Measurements from ENCODE around the gene USF1. TPM values are rescaled to one million over a fixed set of nuclear protein-coding genes. Genes with fewer than 3 reads are reported as not detected.
A peak's percentile ranks its signal among the peaks of the same experiment; 100 is the strongest.

The USF1 gene
- total and polyA plus RNA-seq, 11 donors, result 20.2 to 51.1 (median 30.7) TPM

DNA sequence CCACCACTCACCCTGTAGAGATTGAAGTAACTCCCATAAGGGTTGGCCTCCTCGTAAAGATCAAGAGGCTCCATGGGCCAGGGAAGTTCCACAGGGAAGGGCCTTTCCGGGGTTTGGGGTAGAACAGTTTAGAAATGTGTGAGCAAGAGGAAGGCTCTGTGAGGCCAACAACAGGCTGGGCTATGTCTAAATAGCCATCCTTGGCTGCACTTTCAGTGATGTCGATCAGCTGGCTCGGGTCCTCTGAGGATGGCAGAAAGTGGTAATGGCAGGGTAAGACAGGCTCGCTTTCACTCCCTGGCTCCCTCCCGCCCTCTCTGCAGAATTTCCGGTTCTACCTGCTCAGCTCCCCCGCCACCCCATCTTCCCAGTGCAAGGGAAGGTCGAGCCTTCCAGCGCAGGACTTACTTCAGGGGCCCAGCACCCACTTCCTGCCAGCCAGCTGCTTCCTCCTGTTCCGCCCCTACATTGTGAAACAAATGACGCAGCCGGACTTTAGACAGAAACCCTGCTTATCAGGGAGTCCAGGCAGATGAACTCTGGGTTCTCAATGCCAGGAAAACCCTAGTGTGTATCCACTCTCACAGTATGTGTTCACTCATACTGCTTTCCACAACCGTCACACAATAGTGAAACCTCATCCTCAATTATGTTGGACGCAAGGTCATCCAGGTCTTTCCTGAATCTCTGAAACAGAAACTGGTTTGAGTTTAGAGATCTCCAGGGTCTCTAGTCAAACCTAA, 32.1 kb downstream of the USF1 start:
- no peaks in the 10 kb centered on the region for H3K27me3 ChIP-seq
- no peaks in the 10 kb centered on the region for H3K9me3 ChIP-seq
- ATAC-seq (peak; percentile 94 to 97 (median 96)), DNase-seq (peak; percentile 84 to 89 (median 87))
- no peaks in the 10 kb centered on the region for H3K36me3 ChIP-seq
- peaks cover 0 to 66% (median 21%) of the 10 kb centered on the region in 12 donors for H3K4me1 ChIP-seq
- intact Hi-C loops (cut with DNase I), result no loop called here
- 40 to 57% (median 48%) methylated on average over 15 of the region's 15 CpGs for WGBS, 4 donors
- H3K4me3 ChIP-seq, result peak overlapping the region in 9 of 12 donors; percentile 22 to 47 (median 31)
- peak overlapping the region; percentile 75 to 96 (median 82) for H3K27ac ChIP-seq
- TF ChIP-seq POLR2A (IDR thresholded peaks at IDR 0.05), result peak in 1 of 2 donors; percentile 23
- TF ChIP-seq, protein P1, sequence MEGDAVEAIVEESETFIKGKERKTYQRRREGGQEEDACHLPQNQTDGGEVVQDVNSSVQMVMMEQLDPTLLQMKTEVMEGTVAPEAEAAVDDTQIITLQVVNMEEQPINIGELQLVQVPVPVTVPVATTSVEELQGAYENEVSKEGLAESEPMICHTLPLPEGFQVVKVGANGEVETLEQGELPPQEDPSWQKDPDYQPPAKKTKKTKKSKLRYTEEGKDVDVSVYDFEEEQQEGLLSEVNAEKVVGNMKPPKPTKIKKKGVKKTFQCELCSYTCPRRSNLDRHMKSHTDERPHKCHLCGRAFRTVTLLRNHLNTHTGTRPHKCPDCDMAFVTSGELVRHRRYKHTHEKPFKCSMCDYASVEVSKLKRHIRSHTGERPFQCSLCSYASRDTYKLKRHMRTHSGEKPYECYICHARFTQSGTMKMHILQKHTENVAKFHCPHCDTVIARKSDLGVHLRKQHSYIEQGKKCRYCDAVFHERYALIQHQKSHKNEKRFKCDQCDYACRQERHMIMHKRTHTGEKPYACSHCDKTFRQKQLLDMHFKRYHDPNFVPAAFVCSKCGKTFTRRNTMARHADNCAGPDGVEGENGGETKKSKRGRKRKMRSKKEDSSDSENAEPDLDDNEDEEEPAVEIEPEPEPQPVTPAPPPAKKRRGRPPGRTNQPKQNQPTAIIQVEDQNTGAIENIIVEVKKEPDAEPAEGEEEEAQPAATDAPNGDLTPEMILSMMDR (IDR thresholded peaks at IDR 0.05), result no peak

DNA sequence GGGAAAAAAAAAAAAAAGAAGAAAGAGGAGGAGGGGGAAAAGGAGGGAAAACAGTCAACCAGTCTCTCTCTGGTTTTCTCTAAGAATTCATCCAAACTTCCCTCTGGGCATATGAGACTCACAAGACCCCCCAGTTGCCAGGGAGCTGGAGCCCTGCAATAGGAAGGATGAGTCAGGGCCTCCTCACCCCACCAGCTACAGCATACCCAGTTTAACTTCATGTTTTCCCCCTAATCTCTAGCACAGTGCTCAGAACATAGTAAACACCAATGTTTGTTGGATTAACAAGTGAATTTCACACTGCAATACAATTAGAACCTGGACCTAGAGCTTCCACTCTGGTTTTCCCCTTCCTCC, 32.7 kb downstream of the USF1 start:
- H3K27ac ChIP-seq, result peak overlapping the region; percentile 75 to 96 (median 82)
- ATAC-seq, result peak in 3 of 4 donors; percentile 8 to 27 (median 15)
- no peak for DNase-seq
- intact Hi-C loops (cut with DNase I), result no loop called here
- H3K4me3 ChIP-seq, result peak overlapping the region in 7 of 12 donors; percentile 22 to 47 (median 31)
- H3K27me3 ChIP-seq, result no peaks in the 10 kb centered on the region
- H3K4me1 ChIP-seq, result peaks cover 0 to 63% (median 18%) of the 10 kb centered on the region in 12 donors
- H3K9me3 ChIP-seq, result no peaks in the 10 kb centered on the region
- H3K36me3 ChIP-seq, result no peaks in the 10 kb centered on the region
- TF ChIP-seq, protein P1 (IDR thresholded peaks at IDR 0.05), result no peak
- TF ChIP-seq POLR2A (IDR thresholded peaks at IDR 0.05), result no peak

DNA sequence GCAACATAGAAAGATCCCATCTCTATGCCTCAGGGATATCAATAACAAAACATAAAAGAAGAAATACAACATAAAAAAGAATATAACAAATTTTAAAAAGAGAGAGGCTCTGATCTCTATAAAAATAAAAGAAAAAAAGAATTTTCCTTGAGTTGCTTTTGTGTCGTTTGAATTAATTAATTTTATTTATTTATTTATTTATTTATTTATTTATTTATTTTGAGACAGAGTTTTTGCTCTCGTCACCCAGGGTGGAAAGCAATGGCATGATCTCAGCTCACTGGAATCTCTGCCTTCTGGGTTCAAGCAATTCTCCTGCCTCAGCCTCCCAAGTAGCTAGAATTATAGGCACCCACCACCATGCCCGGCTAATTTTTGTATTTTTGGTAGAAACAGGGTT, 33.4 kb downstream of the USF1 start:
- ATAC-seq, result no peak
- no peaks in the 10 kb centered on the region for H3K36me3 ChIP-seq
- DNase-seq, result no peak
- no peak overlapping the region for H3K4me3 ChIP-seq
- no peaks in the 10 kb centered on the region for H3K27me3 ChIP-seq
- peak overlapping the region in 10 of 12 donors; percentile 75 to 96 (median 83) for H3K27ac ChIP-seq
- 91 to 99% (median 93%) methylated on average over 3 of the region's 3 CpGs for WGBS, 4 donors
- no peak for TF ChIP-seq POLR2A (IDR thresholded peaks at IDR 0.05)
- TF ChIP-seq, protein P1 (IDR thresholded peaks at IDR 0.05), result no peak
- H3K9me3 ChIP-seq, result no peaks in the 10 kb centered on the region
- intact Hi-C loops (cut with DNase I), result no loop called here
- peaks cover 0 to 56% (median 15%) of the 10 kb centered on the region in 12 donors for H3K4me1 ChIP-seq

DNA sequence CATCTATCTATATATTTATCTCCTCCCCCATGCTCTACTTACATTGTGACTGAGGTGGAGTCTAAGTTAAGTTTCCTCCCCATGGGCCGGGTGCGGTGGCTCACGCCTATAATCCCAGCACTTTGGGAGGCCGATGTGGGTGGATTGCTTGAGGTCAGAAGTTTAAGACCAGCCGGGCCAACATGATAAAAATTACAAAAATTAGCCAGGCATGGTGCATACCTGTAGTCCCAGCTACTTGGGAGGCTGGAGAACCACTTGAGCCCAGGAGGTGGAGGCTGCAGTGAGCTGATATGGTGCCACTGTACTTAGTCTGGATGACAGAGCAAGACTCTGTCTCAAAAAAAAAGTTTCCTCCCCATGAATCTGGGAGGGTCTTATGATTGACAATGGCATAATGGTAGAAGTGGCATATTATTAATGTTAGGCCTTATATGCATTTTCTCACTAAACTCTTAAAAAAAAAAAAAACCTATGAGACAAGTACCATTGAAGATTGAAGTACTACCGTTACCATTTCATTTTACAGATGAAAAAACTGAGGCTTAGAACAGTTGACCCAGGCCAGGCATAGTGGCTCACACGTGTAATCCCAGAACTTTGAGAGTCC, 36.1 kb downstream of the USF1 start:
- Histone ChIP-seq H3K36me3 (no peaks in the 10 kb centered on the region), H3K27ac (no peak overlapping the region), H3K4me1 (peaks cover 0 to 43% (median 14%) of the 10 kb centered on the region in 12 donors), H3K9me3 (no peaks in the 10 kb centered on the region), H3K27me3 (no peaks in the 10 kb centered on the region), H3K4me3 (no peak overlapping the region)
- no peak for TF ChIP-seq POLR2A (IDR thresholded peaks at IDR 0.05)
- TF ChIP-seq, protein P1 (IDR thresholded peaks at IDR 0.05), result no peak
- DNase-seq, result no peak
- intact Hi-C loops (cut with DNase I), result no loop called here
- 83 to 86% (median 84%) methylated on average over 7 of the region's 7 CpGs for WGBS, 4 donors
- no peak for ATAC-seq
